NCI-H2029 treated with DMSO at 0.1 percent for 48 hours (cell line): ENCODE results near the gene ANTXR2.

Source experiments
- DNase-seq: peaks from one replicate; lab custom pipeline; 2025; lab: John Stamatoyannopoulos, UW

The ANTXR2 gene

GRCh38 chr4:79869597-79870237 lies 203.3 kb downstream of the ANTXR2 start:
- DNase-seq: no peak

GRCh38 chr4:79865201-79865597 lies 207.8 kb downstream of the ANTXR2 start:
- no peak for DNase-seq

- DNase-seq: no peak
Observed at GRCh38 chr4:79864500-79865200, 208.4 kb downstream of the ANTXR2 start.

- no peak for DNase-seq
Observed at GRCh38 chr4:79863333-79863732, 209.7 kb downstream of the ANTXR2 start.

- DNase-seq: no peak
Observed at GRCh38 chr4:79862821-79863220, 210.2 kb downstream of the ANTXR2 start.

- DNase-seq: no peak
Observed at GRCh38 chr4:79857811-79858210, 215.2 kb downstream of the ANTXR2 start.

- DNase-seq: no peak
Observed at GRCh38 chr4:79856196-79856595, 216.8 kb downstream of the ANTXR2 start.

GRCh38 chr4:79854856-79855502 lies 218.1 kb downstream of the ANTXR2 start:
- no peak for DNase-seq

GRCh38 chr4:79852305-79852730 lies 220.7 kb downstream of the ANTXR2 start:
- DNase-seq: no peak

- DNase-seq: no peak
Observed at GRCh38 chr4:79851625-79852304, 221.3 kb downstream of the ANTXR2 start.
